ENCODE measurements around the gene ERGIC3. TPM values are rescaled to one million over a fixed set of nuclear protein-coding genes. Genes with fewer than 3 reads are reported as not detected.

The ERGIC3 gene
- total RNA-seq, 1 donor from 2014 or later: 141 TPM

DNA sequence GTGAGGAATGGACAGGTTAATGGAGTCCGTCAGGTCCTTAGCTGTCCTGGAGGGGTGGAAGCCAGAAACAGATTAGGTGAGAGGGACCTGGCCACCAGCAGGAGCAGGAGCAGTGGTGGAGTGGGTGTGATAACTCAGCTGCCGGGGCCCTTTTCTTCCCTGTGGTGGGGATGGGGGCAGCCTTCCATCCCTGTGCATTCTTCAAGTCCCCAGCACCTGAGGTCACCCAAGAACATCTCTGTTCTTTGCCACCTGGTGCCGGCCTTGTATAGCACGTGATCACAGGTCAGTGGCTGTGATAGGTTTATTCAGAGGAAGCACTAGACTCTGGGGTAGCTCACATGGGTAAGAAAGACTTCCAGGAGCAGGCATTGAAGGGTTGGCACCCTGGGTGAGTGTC lies 16.6 kb downstream of the ERGIC3 start:
- Mint-ChIP-seq H3K4me1 (ENCODE audit: low read depth) (no peaks in the 10 kb centered on the region), H3K9me3 (no peaks in the 10 kb centered on the region), H3K27ac (no peak overlapping the region), H3K36me3 (ENCODE audit: low read depth) (peaks cover 19% of the 10 kb centered on the region), H3K27me3 (ENCODE audit: low read depth) (no peaks in the 10 kb centered on the region), H3K4me3 (ENCODE audit: low read depth) (no peak overlapping the region)
- intact Hi-C loops (cut with micrococcal nuclease): no loop called here
- DNase-seq (ENCODE audit: low spot score): no peak

- Mint-ChIP-seq H3K36me3 (ENCODE audit: low read depth) (peaks cover 18% of the 10 kb centered on the region), H3K27me3 (ENCODE audit: low read depth) (no peaks in the 10 kb centered on the region), H3K27ac (no peak overlapping the region), H3K9me3 (no peaks in the 10 kb centered on the region), H3K4me1 (ENCODE audit: low read depth) (no peaks in the 10 kb centered on the region), H3K4me3 (ENCODE audit: low read depth) (no peak overlapping the region)
- DNase-seq (ENCODE audit: low spot score): no peak
- intact Hi-C loops (cut with micrococcal nuclease): no loop called here
Observed at GRCh38 chr20:35559042-35559693, 17.3 kb downstream of the ERGIC3 start.

- H3K4me1 Mint-ChIP-seq (ENCODE audit: low read depth): no peaks in the 10 kb centered on the region
- no peak for DNase-seq (ENCODE audit: low spot score)
- no peak overlapping the region for H3K27ac Mint-ChIP-seq
- H3K4me3 Mint-ChIP-seq (ENCODE audit: low read depth): no peak overlapping the region
- no peaks in the 10 kb centered on the region for H3K9me3 Mint-ChIP-seq
- no peaks in the 10 kb centered on the region for H3K27me3 Mint-ChIP-seq (ENCODE audit: low read depth)
- H3K36me3 Mint-ChIP-seq (ENCODE audit: low read depth): peaks cover 10% of the 10 kb centered on the region
- intact Hi-C loops (cut with micrococcal nuclease): no loop called here
Observed at GRCh38 chr20:35560105-35560511, 18.2 kb downstream of the ERGIC3 start.

- peaks cover 7% of the 10 kb centered on the region for H3K36me3 Mint-ChIP-seq (ENCODE audit: low read depth)
- intact Hi-C loops (cut with micrococcal nuclease): no loop called here
- H3K4me1 Mint-ChIP-seq (ENCODE audit: low read depth): no peaks in the 10 kb centered on the region
- H3K9me3 Mint-ChIP-seq: no peaks in the 10 kb centered on the region
- DNase-seq (ENCODE audit: low spot score): no peak
- no peaks in the 10 kb centered on the region for H3K27me3 Mint-ChIP-seq (ENCODE audit: low read depth)
- no peak overlapping the region for H3K27ac Mint-ChIP-seq
- H3K4me3 Mint-ChIP-seq (ENCODE audit: low read depth): no peak overlapping the region
Observed at GRCh38 chr20:35560541-35560940, 18.7 kb downstream of the ERGIC3 start.

DNA sequence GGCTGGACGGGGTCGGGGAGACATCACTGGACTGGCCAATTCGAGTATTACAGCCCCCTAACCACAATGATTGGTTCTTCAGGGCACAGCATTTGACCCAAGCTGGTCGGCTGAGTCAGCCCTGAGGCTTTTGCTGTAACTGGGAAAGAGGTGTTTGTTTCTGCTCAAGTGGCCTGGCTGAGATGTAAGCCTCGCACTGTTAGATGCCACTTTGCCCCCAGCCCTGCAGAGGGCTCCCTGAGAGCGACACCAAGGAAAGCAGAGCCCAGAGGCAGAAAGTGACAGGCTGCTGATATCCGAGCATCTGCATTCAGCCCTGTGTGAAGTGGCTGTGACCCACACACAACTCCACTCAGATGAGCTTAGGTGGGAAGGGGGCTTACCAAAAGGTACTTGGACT lies 19.4 kb downstream of the ERGIC3 start:
- H3K27me3 Mint-ChIP-seq (ENCODE audit: low read depth): no peaks in the 10 kb centered on the region
- H3K4me3 Mint-ChIP-seq (ENCODE audit: low read depth): no peak overlapping the region
- H3K27ac Mint-ChIP-seq: no peak overlapping the region
- intact Hi-C loops (cut with micrococcal nuclease): no loop called here
- H3K36me3 Mint-ChIP-seq (ENCODE audit: low read depth): peaks cover 7% of the 10 kb centered on the region
- no peaks in the 10 kb centered on the region for H3K9me3 Mint-ChIP-seq
- no peaks in the 10 kb centered on the region for H3K4me1 Mint-ChIP-seq (ENCODE audit: low read depth)
- DNase-seq (ENCODE audit: low spot score): no peak

DNA sequence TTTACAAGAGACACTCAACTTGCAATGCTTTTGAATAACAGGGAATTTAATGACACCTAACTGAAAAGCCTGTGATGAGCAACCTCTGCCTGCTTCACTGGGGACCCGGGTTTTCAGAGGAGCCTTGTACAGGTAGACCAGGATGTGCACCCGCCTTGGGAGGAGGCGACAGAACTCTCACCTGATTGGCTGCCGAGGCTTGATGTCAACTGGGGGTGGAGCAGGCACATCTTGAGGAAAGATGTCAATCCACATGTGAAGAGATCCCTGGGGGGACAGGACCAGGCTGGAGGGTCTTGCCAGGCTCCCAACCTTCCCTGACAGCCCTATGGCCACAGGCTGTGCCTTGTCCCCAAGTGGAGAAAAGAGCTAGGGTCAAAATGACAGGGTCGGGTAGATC lies 19.8 kb downstream of the ERGIC3 start:
- Mint-ChIP-seq H3K4me1 (ENCODE audit: low read depth) (no peaks in the 10 kb centered on the region), H3K27me3 (ENCODE audit: low read depth) (no peaks in the 10 kb centered on the region), H3K27ac (no peak overlapping the region), H3K4me3 (ENCODE audit: low read depth) (no peak overlapping the region), H3K9me3 (no peaks in the 10 kb centered on the region), H3K36me3 (ENCODE audit: low read depth) (peaks cover 4% of the 10 kb centered on the region)
- DNase-seq (ENCODE audit: low spot score): no peak
- intact Hi-C loops (cut with micrococcal nuclease): no loop called here

DNA sequence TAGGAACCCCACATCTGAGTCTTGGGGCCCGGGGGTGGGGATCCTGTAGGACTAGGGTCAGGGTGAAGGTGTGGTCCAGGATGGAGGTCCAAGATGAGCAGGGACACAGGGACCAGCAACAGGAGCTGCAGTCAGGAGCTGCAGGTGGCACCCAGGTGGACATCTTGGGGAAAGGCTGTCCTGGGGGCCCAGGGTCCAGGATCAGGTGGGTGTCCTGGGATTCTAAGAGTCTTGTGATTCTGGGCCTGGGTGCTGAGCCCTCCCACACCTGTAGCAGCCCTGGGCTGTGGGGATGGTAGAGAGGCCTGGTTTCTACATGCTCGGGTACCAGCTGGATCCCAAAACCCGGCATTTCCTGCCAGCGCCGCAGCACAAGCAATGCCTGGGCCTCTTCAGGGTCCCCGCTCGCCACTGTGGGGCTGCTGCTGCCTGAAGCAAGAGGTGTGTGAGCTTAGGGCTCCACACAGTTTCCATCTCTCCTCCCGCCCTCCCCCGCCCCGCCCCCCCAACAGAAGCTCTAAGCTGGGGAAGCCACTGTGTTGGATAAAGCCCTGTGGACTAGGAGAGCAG lies 20.7 kb downstream of the ERGIC3 start:
- no peaks in the 10 kb centered on the region for H3K9me3 Mint-ChIP-seq
- DNase-seq (ENCODE audit: low spot score): no peak
- no peaks in the 10 kb centered on the region for H3K4me1 Mint-ChIP-seq (ENCODE audit: low read depth)
- H3K27ac Mint-ChIP-seq: no peak overlapping the region
- intact Hi-C loops (cut with micrococcal nuclease): no loop called here
- no peak overlapping the region for H3K4me3 Mint-ChIP-seq (ENCODE audit: low read depth)
- peaks cover 4% of the 10 kb centered on the region for H3K27me3 Mint-ChIP-seq (ENCODE audit: low read depth)
- peaks cover under 1% of the 10 kb centered on the region for H3K36me3 Mint-ChIP-seq (ENCODE audit: low read depth)

GRCh38 chr20:35563834-35564233 lies 22.0 kb downstream of the ERGIC3 start:
- H3K27ac Mint-ChIP-seq: no peak overlapping the region
- H3K9me3 Mint-ChIP-seq: no peaks in the 10 kb centered on the region
- H3K36me3 Mint-ChIP-seq (ENCODE audit: low read depth): no peaks in the 10 kb centered on the region
- H3K27me3 Mint-ChIP-seq (ENCODE audit: low read depth): peaks cover 6% of the 10 kb centered on the region
- DNase-seq (ENCODE audit: low spot score): no peak
- no peaks in the 10 kb centered on the region for H3K4me1 Mint-ChIP-seq (ENCODE audit: low read depth)
- intact Hi-C loops (cut with micrococcal nuclease): no loop called here
- no peak overlapping the region for H3K4me3 Mint-ChIP-seq (ENCODE audit: low read depth)

DNA sequence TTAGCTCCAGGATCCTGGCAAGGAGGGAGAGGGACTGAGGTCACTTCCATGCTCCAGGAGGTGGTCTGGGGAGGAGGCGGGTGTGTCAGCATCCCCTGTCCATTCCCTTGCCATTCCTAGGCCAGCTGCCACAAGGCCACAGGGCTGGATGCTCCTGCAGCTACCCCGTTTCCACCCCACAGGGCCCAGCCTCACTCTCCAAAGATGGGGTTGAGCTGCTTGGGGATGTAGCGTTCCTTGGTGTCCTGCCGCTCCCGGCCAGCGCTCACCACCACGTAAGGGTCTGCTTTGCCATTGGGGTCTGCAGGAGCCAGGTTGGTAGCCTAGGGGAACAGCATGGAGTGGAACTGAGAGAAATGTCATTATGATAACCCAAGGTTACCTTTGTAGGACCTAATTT lies 23.0 kb downstream of the ERGIC3 start:
- Mint-ChIP-seq H3K4me3 (ENCODE audit: low read depth) (no peak overlapping the region), H3K27ac (no peak overlapping the region), H3K4me1 (ENCODE audit: low read depth) (no peaks in the 10 kb centered on the region), H3K36me3 (ENCODE audit: low read depth) (no peaks in the 10 kb centered on the region), H3K9me3 (no peaks in the 10 kb centered on the region), H3K27me3 (ENCODE audit: low read depth) (peaks cover 6% of the 10 kb centered on the region)
- intact Hi-C loops (cut with micrococcal nuclease): no loop called here
- no peak for DNase-seq (ENCODE audit: low spot score)

GRCh38 chr20:35568645-35569044 lies 26.8 kb downstream of the ERGIC3 start:
- DNase-seq (ENCODE audit: low spot score): no peak
- no peaks in the 10 kb centered on the region for H3K36me3 Mint-ChIP-seq (ENCODE audit: low read depth)
- no peak overlapping the region for H3K4me3 Mint-ChIP-seq (ENCODE audit: low read depth)
- peaks cover 8% of the 10 kb centered on the region for H3K9me3 Mint-ChIP-seq
- H3K27ac Mint-ChIP-seq: no peak overlapping the region
- peaks cover 6% of the 10 kb centered on the region for H3K27me3 Mint-ChIP-seq (ENCODE audit: low read depth)
- H3K4me1 Mint-ChIP-seq (ENCODE audit: low read depth): no peaks in the 10 kb centered on the region
- intact Hi-C loops (cut with micrococcal nuclease): no loop called here

DNA sequence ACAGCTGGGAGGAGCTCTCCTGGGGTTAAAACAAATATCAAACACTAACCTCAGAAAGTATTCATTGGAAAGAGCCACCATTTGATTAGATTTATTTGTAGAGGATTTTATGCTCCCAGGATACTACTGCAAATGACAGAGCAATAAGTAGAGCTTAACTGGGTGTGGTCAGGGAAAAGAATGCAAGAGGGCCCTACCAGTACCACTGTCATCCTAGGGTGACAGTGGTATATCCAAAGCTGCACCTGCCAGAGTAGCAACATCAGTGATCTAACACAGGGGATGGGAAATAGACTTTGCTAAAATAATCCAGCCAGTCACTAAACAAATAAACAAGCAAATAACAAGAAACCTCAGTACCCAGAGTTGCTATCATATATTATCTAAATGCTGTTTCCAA lies 29.7 kb downstream of the ERGIC3 start:
- DNase-seq (ENCODE audit: low spot score): no peak
- no peak overlapping the region for H3K27ac Mint-ChIP-seq
- H3K4me3 Mint-ChIP-seq (ENCODE audit: low read depth): no peak overlapping the region
- H3K4me1 Mint-ChIP-seq (ENCODE audit: low read depth): no peaks in the 10 kb centered on the region
- peaks cover 12% of the 10 kb centered on the region for H3K9me3 Mint-ChIP-seq
- intact Hi-C loops (cut with micrococcal nuclease): no loop called here
- H3K27me3 Mint-ChIP-seq (ENCODE audit: low read depth): peaks cover 9% of the 10 kb centered on the region
- H3K36me3 Mint-ChIP-seq (ENCODE audit: low read depth): peaks cover 3% of the 10 kb centered on the region

GRCh38 chr20:35572838-35573237 lies 31.0 kb downstream of the ERGIC3 start:
- Mint-ChIP-seq H3K36me3 (ENCODE audit: low read depth) (peaks cover 3% of the 10 kb centered on the region), H3K27ac (no peak overlapping the region), H3K27me3 (ENCODE audit: low read depth) (peaks cover 6% of the 10 kb centered on the region), H3K4me1 (ENCODE audit: low read depth) (no peaks in the 10 kb centered on the region), H3K9me3 (peaks cover 12% of the 10 kb centered on the region), H3K4me3 (ENCODE audit: low read depth) (no peak overlapping the region)
- intact Hi-C loops (cut with micrococcal nuclease): no loop called here
- DNase-seq (ENCODE audit: low spot score): no peak

DNA sequence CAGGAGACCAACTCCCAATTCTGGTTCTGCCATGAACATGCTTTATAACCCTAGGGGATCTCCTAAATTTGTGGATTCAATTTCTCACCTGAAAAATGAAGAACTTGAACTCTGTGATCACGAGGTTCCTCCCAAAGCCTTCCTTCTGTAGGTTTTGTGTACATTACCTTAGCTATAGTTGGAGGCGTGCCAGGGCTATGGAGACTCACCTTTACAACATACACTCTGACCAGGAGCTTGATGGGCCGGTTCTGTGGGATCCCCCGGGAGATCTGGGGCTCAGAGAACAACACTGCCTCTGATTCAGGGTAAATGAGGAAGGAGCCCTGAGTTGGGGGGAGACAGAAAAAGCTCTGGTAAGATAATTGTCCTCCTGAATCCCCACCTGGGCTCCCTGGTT lies 34.1 kb downstream of the ERGIC3 start:
- no peak for DNase-seq (ENCODE audit: low spot score)
- intact Hi-C loops (cut with micrococcal nuclease): no loop called here
- Mint-ChIP-seq H3K9me3 (peaks cover 12% of the 10 kb centered on the region), H3K27ac (no peak overlapping the region), H3K4me1 (ENCODE audit: low read depth) (no peaks in the 10 kb centered on the region), H3K27me3 (ENCODE audit: low read depth) (peaks cover 4% of the 10 kb centered on the region), H3K36me3 (ENCODE audit: low read depth) (peaks cover 3% of the 10 kb centered on the region), H3K4me3 (ENCODE audit: low read depth) (no peak overlapping the region)

GRCh38 chr20:35576816-35577215 lies 34.9 kb downstream of the ERGIC3 start:
- H3K27me3 Mint-ChIP-seq (ENCODE audit: low read depth): peaks cover 4% of the 10 kb centered on the region
- DNase-seq (ENCODE audit: low spot score): no peak
- no peak overlapping the region for H3K4me3 Mint-ChIP-seq (ENCODE audit: low read depth)
- no peaks in the 10 kb centered on the region for H3K4me1 Mint-ChIP-seq (ENCODE audit: low read depth)
- no peak overlapping the region for H3K27ac Mint-ChIP-seq
- intact Hi-C loops (cut with micrococcal nuclease): no loop called here
- peaks cover 12% of the 10 kb centered on the region for H3K9me3 Mint-ChIP-seq
- peaks cover 3% of the 10 kb centered on the region for H3K36me3 Mint-ChIP-seq (ENCODE audit: low read depth)
